Subcutaneous abdominal adipose tissue (tissue), 5 donors: ENCODE measurements around the gene RPS16.
A peak's percentile ranks its signal among the peaks of the same experiment; 100 is the strongest.
"Not testable (repeated sequence)": the region's sequence is repeated elsewhere in the genome, so short reads cannot be mapped to it uniquely, and the experiment has no call there.

Experiments
- H3K27ac ChIP-seq: one replicate; pipeline ENCODE4 v1.7.0; 2013; ENCODE audit warnings: low read depth, mild to moderate bottlenecking, inconsistent platforms, low read length, moderate library complexity
- H3K27me3 ChIP-seq, 5 donors: one replicate each; pipeline ENCODE4 v1.7.0; 2013; ENCODE audit warnings: low read length in 5 of 5, inconsistent platforms in 1 of 5; ENCODE audit not compliant: control insufficient read depth in 5 of 5, insufficient read depth in 4 of 5
- H3K36me3 ChIP-seq, 5 donors: one replicate each; pipeline ENCODE4 v1.7.0; 2013; ENCODE audit warnings: low read length in 5 of 5; ENCODE audit not compliant: control insufficient read depth in 5 of 5, insufficient read depth in 5 of 5
- H3K4me1 ChIP-seq, 5 donors: one replicate each; pipeline ENCODE4 v1.7.0; 2013; ENCODE audit warnings: low read length in 5 of 5, mild to moderate bottlenecking in 3 of 5, moderate library complexity in 1 of 5; ENCODE audit not compliant: control insufficient read depth in 5 of 5, insufficient read depth in 5 of 5
- H3K4me3 ChIP-seq, 5 donors: one replicate each; pipeline ENCODE4 v1.7.0; 2013; ENCODE audit warnings: low read length in 5 of 5, low read depth in 1 of 5
- H3K9ac ChIP-seq, 5 donors: one replicate each; pipeline ENCODE4 v1.7.0; 2013; ENCODE audit warnings: low read length in 5 of 5, mild to moderate bottlenecking in 4 of 5, moderate library complexity in 3 of 5
- H3K9me3 ChIP-seq, 5 donors: one replicate each; pipeline ENCODE4 v1.7.0; 2013; ENCODE audit warnings: low read length in 5 of 5; ENCODE audit not compliant: control insufficient read depth in 5 of 5
- donor health status: healthy.
- donor health status: healthy.
- donor health status: healthy.
- donor health status: healthy.
- donor health status: healthy.

Gene RPS16

DNA sequence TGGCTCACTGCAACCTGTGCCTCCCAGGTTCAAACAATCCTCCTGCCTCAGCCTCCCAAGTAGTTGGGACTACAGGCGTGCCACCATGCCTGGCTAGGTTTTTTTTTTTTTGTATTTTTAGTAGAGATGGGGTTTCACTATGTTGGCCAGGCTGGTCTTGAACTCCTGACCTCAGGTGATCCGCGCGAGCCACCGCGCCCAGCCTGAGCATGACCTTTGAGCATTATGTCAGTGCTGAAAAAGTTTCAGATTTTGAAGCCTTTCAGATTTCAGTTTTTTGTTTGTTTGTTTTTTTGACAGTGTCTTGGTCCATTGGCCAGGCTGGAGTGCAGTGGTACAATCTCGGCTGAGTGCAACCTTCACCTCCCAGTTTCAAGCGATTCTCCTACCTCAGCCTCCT is 15.5 kb upstream of the RPS16 start:
- H3K27ac ChIP-seq, H3K9me3 ChIP-seq, H3K27me3 ChIP-seq, H3K4me3 ChIP-seq: not testable (repeated sequence)
- H3K36me3 ChIP-seq, result peaks cover 4 to 42% (median 27%) of the 10 kb centered on the region in 5 donors
- H3K9ac ChIP-seq, result peak overlapping the region in 1 of 5 donors; percentile 6
- H3K4me1 ChIP-seq, result peaks cover 2 to 30% (median 28%) of the 10 kb centered on the region in 5 donors

DNA sequence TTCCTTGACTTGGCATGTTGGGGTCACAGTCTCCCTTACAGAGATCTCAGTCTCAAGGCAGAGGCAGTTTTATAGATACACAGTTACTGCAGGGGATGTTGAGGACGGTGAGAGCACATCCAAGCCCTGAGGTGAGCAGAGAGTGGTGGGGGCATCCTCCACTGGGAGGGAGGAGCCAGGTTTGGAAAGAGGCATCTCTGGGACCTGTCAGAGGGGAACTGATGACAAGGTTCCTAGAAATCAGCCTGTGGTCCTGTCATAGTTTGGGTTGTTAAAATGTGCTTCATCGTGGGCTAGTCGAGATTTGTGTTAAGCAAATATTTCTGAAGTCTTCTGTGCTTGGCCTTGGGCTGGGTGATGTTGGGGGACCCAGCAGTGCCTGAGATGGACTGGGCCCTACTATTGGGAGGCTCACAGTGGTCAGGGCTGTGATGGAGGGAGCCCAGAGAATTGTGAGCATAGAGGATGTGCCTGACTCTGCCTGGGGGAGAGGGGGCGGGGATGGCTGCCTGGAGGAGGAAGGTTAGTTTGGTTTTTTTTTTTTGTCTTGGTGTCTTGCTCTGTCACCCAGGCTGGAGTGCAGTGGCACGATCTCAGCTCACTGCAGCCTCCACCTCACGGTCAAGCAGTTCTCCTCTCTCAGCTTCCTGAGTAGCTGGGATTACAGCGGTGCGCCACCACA is 13.5 kb upstream of the RPS16 start:
- H3K4me1 ChIP-seq, result peaks cover 2 to 43% (median 40%) of the 10 kb centered on the region in 5 donors
- peaks cover 4 to 36% (median 22%) of the 10 kb centered on the region in 5 donors for H3K36me3 ChIP-seq
- H3K9me3 ChIP-seq, result no peaks in the 10 kb centered on the region
- H3K4me3 ChIP-seq, result no peak overlapping the region
- no peak overlapping the region for H3K27ac ChIP-seq
- H3K9ac ChIP-seq, result peak overlapping the region in 1 of 5 donors; percentile 8
- no peaks in the 10 kb centered on the region for H3K27me3 ChIP-seq

DNA sequence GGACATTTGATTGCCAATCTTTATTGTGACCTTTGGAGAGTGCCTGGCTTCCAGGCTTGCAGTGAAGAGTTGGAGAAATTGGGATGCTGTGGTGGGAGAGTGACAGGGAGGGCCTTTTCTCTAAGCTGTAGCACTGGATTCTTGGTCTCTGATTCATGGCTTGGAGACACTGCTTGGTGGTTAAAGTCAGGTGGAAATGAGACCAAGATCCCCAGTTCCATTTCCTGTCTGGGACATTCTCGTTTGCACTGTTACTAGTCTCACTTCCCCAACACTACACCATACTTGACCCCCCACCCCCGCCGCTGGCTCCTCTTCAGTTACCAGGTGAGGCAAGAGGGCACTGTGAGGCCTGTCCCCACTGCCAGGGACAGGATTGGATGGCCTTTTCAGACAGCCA is 12.5 kb upstream of the RPS16 start:
- Histone ChIP-seq H3K4me3 (no peak overlapping the region), H3K4me1 (peaks cover 2 to 43% (median 40%) of the 10 kb centered on the region in 5 donors), H3K9me3 (no peaks in the 10 kb centered on the region), H3K27me3 (no peaks in the 10 kb centered on the region), H3K36me3 (peaks cover 0 to 28% (median 12%) of the 10 kb centered on the region in 5 donors), H3K27ac (no peak overlapping the region), H3K9ac (peak overlapping the region in 3 of 5 donors; percentile 2 to 43 (median 6))

DNA sequence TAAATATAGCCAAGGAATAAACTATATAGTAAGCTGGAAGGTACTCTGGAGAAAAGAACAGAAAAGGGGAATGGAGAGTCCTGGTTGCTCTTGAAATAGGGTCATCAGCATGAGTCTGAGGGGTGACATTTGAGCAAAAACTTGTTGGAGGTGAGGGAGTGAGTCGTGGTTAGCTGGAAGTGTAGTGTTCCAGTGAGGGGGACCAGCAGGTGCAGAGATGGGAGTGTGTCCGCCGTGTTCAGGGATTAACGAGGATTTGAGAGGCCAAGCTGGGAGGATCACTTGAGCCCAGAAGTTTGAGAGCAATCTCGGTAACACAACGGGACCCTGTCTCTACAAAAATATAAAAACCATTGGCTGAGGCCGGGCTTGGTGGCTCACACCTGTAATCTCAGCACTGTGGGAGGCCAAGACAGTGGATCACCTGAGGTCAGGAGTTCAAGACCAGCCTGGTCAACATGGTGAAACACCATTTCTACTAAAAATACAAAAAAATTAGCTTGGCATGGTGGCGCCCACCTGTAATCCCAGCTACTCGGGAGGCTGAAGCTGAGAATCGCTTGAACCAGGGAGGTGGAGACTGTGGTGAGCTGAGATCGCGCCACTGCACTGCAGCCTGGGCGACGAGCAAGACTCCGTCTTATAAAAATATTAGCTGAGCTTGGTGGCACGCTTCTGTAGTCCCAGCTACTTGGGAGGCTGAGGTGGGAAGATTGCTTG is 10.8 kb upstream of the RPS16 start:
- H3K4me1 ChIP-seq, result peaks cover 2 to 43% (median 40%) of the 10 kb centered on the region in 5 donors
- H3K36me3 ChIP-seq, result peaks cover 0 to 14% (median 9%) of the 10 kb centered on the region in 5 donors
- H3K4me3 ChIP-seq, result peak overlapping the region; percentile 83 to 99 (median 98)
- peak overlapping the region; percentile 96 to 100 (median 98) for H3K9ac ChIP-seq
- H3K27ac ChIP-seq, result peak overlapping the region; percentile 96
- H3K27me3 ChIP-seq, result no peaks in the 10 kb centered on the region
- no peaks in the 10 kb centered on the region for H3K9me3 ChIP-seq

DNA sequence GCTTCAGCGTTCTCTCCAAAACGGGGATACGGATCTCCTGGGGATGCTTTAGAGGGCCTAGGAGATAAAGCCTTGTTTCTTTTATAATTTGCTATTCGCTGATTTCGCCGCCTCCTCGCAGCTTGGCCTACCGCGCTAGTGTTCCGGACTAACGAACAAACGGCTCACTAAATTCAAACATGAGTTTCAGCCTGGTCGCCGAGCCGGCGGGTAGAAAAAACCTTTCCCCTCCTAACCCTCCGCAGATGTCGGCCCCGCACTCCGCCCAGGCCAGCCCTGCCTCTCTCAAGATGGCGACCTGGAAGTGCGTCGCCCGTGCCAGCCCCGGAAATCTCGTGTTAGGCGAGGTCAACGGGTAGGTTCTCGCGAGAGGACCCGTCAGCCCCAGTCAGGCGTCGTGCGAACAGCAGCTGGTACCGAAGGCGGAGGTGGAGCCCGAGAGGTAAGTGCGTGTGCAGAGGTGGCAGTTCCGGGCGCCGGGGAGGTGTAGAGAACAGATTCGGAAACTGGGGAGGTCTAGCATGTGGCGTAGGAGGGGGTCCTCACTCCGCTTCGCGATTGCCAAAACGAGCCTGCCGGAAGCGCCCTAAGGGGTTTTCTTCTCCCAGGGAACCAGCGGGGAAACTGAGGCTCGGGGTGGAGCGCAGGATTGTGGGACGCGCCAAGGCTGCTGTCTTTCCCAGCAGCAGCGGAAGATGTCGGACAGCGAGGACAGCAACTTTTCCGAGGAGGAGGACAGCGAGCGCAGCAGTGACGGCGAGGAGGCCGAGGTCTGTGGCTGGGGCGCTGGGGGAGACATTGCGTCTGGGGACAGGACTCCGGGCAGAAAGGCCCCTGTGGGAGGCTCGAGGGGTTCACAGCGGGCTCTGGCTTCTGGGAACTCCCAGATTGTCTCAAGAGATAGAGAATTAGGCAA is 9.7 kb upstream of the RPS16 start, which contains the start of gene SUPT5H:
Gene SUPT5H (plus strand): TSS at position 387 of the 916 bp plus-strand sequence. CDS start 309 bp downstream, at position 696.
- Histone ChIP-seq H3K4me3 (peak within 1 kb of the TSS; percentile 83 to 99 (median 98)), H3K4me1 (peaks cover 2 to 44% (median 38%) of the 10 kb centered on the region in 5 donors), H3K36me3 (peaks cover 0 to 14% (median 9%) of the 10 kb centered on the region in 5 donors), H3K27ac (peak within 1 kb of the TSS; percentile 96), H3K9ac (peak within 1 kb of the TSS; percentile 96 to 100 (median 98)), H3K27me3 (no peaks in the 10 kb centered on the region), H3K9me3 (no peaks in the 10 kb centered on the region)

DNA sequence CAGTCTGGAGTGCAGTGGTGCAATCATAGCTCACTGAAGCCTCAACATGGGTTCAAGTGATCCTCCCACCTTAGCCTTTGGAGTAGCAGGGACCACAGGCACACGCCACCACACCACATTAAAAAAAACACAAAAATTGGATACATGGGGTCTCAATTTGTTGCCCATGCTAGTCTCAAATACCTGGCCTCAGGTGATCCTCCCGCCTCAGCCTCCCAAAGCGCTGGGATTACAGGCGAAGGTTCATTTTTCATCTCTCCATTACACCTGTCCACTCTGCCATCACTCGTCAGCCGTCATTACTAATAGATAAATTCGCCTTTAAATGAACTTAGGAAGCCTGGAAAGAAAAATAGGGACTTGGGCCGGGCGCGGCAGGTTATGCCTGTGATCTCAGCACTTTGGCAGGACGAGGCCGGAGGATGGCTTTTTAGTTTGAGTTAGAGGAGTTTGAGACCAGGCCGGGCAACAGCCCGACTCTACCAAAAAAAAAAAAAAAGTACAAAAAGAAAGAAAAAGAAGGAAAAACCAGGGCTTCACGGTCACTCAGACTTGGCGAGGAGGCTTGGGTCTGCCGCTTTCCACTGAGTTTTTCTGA is 8.9 kb upstream of the RPS16 start:
- peaks cover 0 to 14% (median 9%) of the 10 kb centered on the region in 5 donors for H3K36me3 ChIP-seq
- H3K27ac ChIP-seq, result peak overlapping the region; percentile 96
- H3K4me3 ChIP-seq, result peak overlapping the region; percentile 83 to 99 (median 98)
- no peaks in the 10 kb centered on the region for H3K9me3 ChIP-seq
- H3K4me1 ChIP-seq, result peaks cover 2 to 47% (median 36%) of the 10 kb centered on the region in 5 donors
- no peaks in the 10 kb centered on the region for H3K27me3 ChIP-seq
- peak overlapping the region; percentile 96 to 100 (median 98) for H3K9ac ChIP-seq

DNA sequence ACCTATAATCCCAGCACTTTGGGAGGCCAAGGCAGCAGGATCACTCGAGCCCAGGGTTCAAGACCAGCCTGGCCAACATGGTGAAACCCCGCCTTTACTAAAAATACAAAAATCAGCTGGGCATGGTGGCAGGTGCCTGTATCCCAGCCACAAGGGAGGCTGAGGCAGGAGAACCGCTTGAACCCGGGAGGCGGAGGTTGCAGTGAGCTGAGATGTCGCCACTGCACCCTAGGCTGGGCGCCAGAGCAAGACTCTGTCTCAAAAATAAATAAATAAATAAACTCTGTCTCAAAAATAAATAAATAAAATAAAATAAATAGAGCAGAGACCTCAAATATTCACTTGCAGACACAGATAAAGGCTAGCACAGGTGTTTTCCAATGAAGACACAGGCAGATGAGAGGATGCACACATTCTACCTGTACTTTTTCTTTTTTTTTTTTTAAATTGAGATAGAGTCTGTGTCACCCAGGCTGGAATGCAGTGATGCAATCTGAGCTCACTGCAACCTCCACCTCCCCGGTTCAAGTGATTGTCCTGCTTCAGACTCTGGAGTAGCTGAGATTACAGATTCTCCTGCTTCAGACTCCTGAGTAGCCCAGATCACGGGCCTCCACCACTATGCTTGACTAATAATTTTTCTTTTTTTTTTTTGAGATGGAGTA is 2.7 kb upstream of the RPS16 start:
- Histone ChIP-seq H3K9me3 (no peaks in the 10 kb centered on the region), H3K27me3 (no peaks in the 10 kb centered on the region), H3K36me3 (peaks cover 0 to 14% (median 12%) of the 10 kb centered on the region in 5 donors), H3K4me1 (peaks cover 6 to 32% (median 27%) of the 10 kb centered on the region in 5 donors), H3K9ac (no peak overlapping the region), H3K27ac (no peak overlapping the region), H3K4me3 (no peak overlapping the region)

DNA sequence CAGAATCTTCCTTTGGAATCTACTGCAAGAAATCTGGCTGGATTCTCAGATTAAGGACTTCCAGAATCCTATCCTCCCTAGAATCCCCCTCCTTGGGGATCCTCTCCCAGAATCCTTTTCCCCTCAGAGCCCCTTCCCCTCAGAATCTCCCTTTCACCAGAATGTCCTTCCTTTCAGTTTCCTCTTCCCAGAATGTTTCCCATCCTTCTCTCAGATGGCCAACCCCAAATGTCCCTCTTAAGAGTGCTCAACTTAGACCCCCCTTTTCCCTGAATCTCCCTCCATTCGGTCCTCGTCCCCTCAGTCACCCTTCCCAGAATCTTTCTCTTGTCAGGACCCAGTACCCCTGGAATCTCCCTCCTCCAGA is 584 bp upstream of the RPS16 start:
- H3K4me1 ChIP-seq, result peaks cover 6 to 33% (median 27%) of the 10 kb centered on the region in 5 donors
- peak overlapping the region; percentile 82 for H3K27ac ChIP-seq
- no peaks in the 10 kb centered on the region for H3K9me3 ChIP-seq
- peak overlapping the region in 4 of 5 donors; percentile 63 to 94 (median 89) for H3K9ac ChIP-seq
- peak overlapping the region; percentile 54 to 96 (median 93) for H3K4me3 ChIP-seq
- H3K27me3 ChIP-seq, result no peaks in the 10 kb centered on the region
- H3K36me3 ChIP-seq, result peaks cover 0 to 29% (median 24%) of the 10 kb centered on the region in 5 donors
